Activated CD4-positive, alpha-beta T cell treated with anti-CD3 and anti-CD28 coated beads for 36 hours (primary cell): Measurements from ENCODE around the gene BEND6. TPM values are rescaled to one million over a fixed set of nuclear protein-coding genes. Genes with fewer than 3 reads are reported as not detected.

Experiments
- ATAC-seq: fragments of 200-7000 bp; cut with Tn5 transposase; one replicate; pipeline ENCODE4 v1.10.0; 2021; ENCODE audit warnings: mild to moderate bottlenecking, moderate library complexity
- CTCF ChIA-PET: fragments of 350-600 bp; sonication (Branson Sonifier 250); formaldehyde crosslinking; loops from one replicate; lab custom pipeline; 2021; ENCODE audit warnings: antibody characterized with exemption; lab: Charles Lee
- POLR2A ChIA-PET: fragments of 350-600 bp; sonication (Branson Sonifier 250); formaldehyde crosslinking; loops from one replicate; lab custom pipeline; 2021; ENCODE audit warnings: antibody characterized with exemption, inconsistent platforms; lab: Charles Lee
- DNase-seq: peaks from one replicate; pipeline ENCODE4 v3.0.0-alpha.2; 2020
- H3K27ac Mint-ChIP-seq: one replicate; pipeline ENCODE4 v1.8.0; 2021; ENCODE audit warnings: mixed read lengths
- H3K27me3 Mint-ChIP-seq: one replicate; pipeline ENCODE4 v1.8.0; 2021; ENCODE audit warnings: mixed read lengths
- H3K36me3 Mint-ChIP-seq: one replicate; pipeline ENCODE4 v1.8.0; 2021; ENCODE audit warnings: low read depth, mixed read lengths
- H3K4me1 Mint-ChIP-seq: one replicate; pipeline ENCODE4 v1.8.0; 2021; ENCODE audit warnings: mixed read lengths
- H3K4me3 Mint-ChIP-seq: one replicate; pipeline ENCODE4 v1.8.0; 2021; ENCODE audit warnings: mild to moderate bottlenecking, moderate library complexity, mixed read lengths
- H3K9me3 Mint-ChIP-seq: one replicate; pipeline ENCODE4 v1.8.0; 2021; ENCODE audit warnings: low read depth, mixed read lengths
- intact Hi-C, 2 experiments: fragments of 100-400 bp; cut with DNase I in 1 of 2; cut with micrococcal nuclease in 1 of 2; formaldehyde crosslinking; loops; one replicate each; pipeline versions ENCODE4 v1.14.2 to v1.15.1; 2022 to 2024; cut with DNase I, micrococcal nuclease
- total RNA-seq, 2 experiments: library from RNA; stranded (reverse); gene quantifications; one replicate each; pipeline ENCODE4 v1.2.3, GENCODE V29; 2021

BEND6 gene
- total RNA-seq, 2 experiments from 2014 or later, result not detected

- Mint-ChIP-seq H3K4me3 (no peak overlapping the region), H3K27ac (no peak overlapping the region), H3K4me1 (no peaks in the 10 kb centered on the region), H3K36me3 (no peaks in the 10 kb centered on the region), H3K9me3 (no peaks in the 10 kb centered on the region), H3K27me3 (peaks cover 16% of the 10 kb centered on the region)
- DNase-seq, result no peak
- ATAC-seq, result no peak
- ChIA-PET POLR2A (interaction anchor here (0.7 kb wide), 1 partner anchor 376 kb away, joined by 3 read pairs; no protein-coding TSS in a partner anchor), CTCF (no interaction called here)
- intact Hi-C loops, result loop anchor here in 1 of 2 experiments (5.0 kb wide), 1 partner anchor 40 kb away; no protein-coding TSS in a partner anchor
These were observed 32.3 kb upstream of the BEND6 start for GRCh38 chr6:56922645-56923044.

- Mint-ChIP-seq H3K4me3 (no peak overlapping the region), H3K36me3 (no peaks in the 10 kb centered on the region), H3K4me1 (no peaks in the 10 kb centered on the region), H3K27me3 (peaks cover 17% of the 10 kb centered on the region), H3K9me3 (no peaks in the 10 kb centered on the region), H3K27ac (no peak overlapping the region)
- intact Hi-C loops, result loop anchor here in 1 of 2 experiments (5.0 kb wide), 1 partner anchor 39 kb away; no protein-coding TSS in a partner anchor
- no peak for ATAC-seq
- DNase-seq, result no peak
- ChIA-PET CTCF (no interaction called here), POLR2A (no interaction called here)
These were observed 31.3 kb upstream of the BEND6 start for GRCh38 chr6:56923565-56923964.

- no peak overlapping the region for H3K27ac Mint-ChIP-seq
- H3K9me3 Mint-ChIP-seq, result no peaks in the 10 kb centered on the region
- intact Hi-C loops, result no loop called here
- DNase-seq (no peak), ATAC-seq (no peak)
- POLR2A ChIA-PET, result no interaction called here
- no peaks in the 10 kb centered on the region for H3K36me3 Mint-ChIP-seq
- H3K4me3 Mint-ChIP-seq, result no peak overlapping the region
- H3K4me1 Mint-ChIP-seq, result no peaks in the 10 kb centered on the region
- CTCF ChIA-PET, result interaction anchor here (0.7 to 1.0 kb wide), 3 partner anchors 9 to 29 kb away, joined by 3 to 4 read pairs (median 3); no protein-coding TSS in a partner anchor
- peaks cover 15% of the 10 kb centered on the region for H3K27me3 Mint-ChIP-seq
These were observed 27.1 kb upstream of the BEND6 start for GRCh38 chr6:56927538-56928453.

- H3K9me3 Mint-ChIP-seq, result no peaks in the 10 kb centered on the region
- intact Hi-C loops, result no loop called here
- no peaks in the 10 kb centered on the region for H3K36me3 Mint-ChIP-seq
- H3K4me3 Mint-ChIP-seq, result no peak overlapping the region
- H3K27me3 Mint-ChIP-seq, result peaks cover 11% of the 10 kb centered on the region
- DNase-seq (no peak), ATAC-seq (no peak)
- POLR2A ChIA-PET, result no interaction called here
- no peak overlapping the region for H3K27ac Mint-ChIP-seq
- CTCF ChIA-PET, result interaction anchor here (1.0 to 1.2 kb wide), 2 partner anchors 10 to 24 kb away, joined by 3 read pairs; partner anchors contain the start of gene BEND6
- H3K4me1 Mint-ChIP-seq, result no peaks in the 10 kb centered on the region
These were observed 24.1 kb upstream of the BEND6 start for GRCh38 chr6:56930846-56931245.

GRCh38 chr6:56932910-56933477, 21.9 kb upstream of the BEND6 start:
- H3K9me3 Mint-ChIP-seq, result no peaks in the 10 kb centered on the region
- DNase-seq (no peak), ATAC-seq (no peak)
- CTCF ChIA-PET, result interaction anchor here (0.6 to 1.0 kb wide), 4 partner anchors 19 to 142 kb away, joined by 3 to 6 read pairs (median 3); no protein-coding TSS in a partner anchor
- H3K4me3 Mint-ChIP-seq, result no peak overlapping the region
- POLR2A ChIA-PET, result no interaction called here
- H3K27ac Mint-ChIP-seq, result no peak overlapping the region
- H3K36me3 Mint-ChIP-seq, result no peaks in the 10 kb centered on the region
- H3K27me3 Mint-ChIP-seq, result peaks cover 5% of the 10 kb centered on the region
- H3K4me1 Mint-ChIP-seq, result no peaks in the 10 kb centered on the region
- intact Hi-C loops, result no loop called here

- intact Hi-C loops, result no loop called here
- CTCF ChIA-PET, result interaction anchor here (0.6 to 1.2 kb wide), 2 partner anchors 31 to 32 kb away, joined by 3 read pairs; no protein-coding TSS in a partner anchor
- H3K27me3 Mint-ChIP-seq, result peaks cover 5% of the 10 kb centered on the region
- POLR2A ChIA-PET, result no interaction called here
- no peaks in the 10 kb centered on the region for H3K36me3 Mint-ChIP-seq
- ATAC-seq, result no peak
- DNase-seq, result no peak
- H3K4me3 Mint-ChIP-seq, result no peak overlapping the region
- peaks cover 6% of the 10 kb centered on the region for H3K4me1 Mint-ChIP-seq
- H3K9me3 Mint-ChIP-seq, result no peaks in the 10 kb centered on the region
- no peak overlapping the region for H3K27ac Mint-ChIP-seq
These were observed 21.3 kb upstream of the BEND6 start for GRCh38 chr6:56933650-56934049.

- ChIA-PET POLR2A (no interaction called here), CTCF (interaction anchor here (0.6 to 1.3 kb wide), 3 partner anchors 14 to 266 kb away, joined by 3 read pairs; no protein-coding TSS in a partner anchor)
- intact Hi-C loops, result no loop called here
- ATAC-seq (no peak), DNase-seq (no peak)
- H3K27me3 Mint-ChIP-seq, result peaks cover 5% of the 10 kb centered on the region
- peaks cover 6% of the 10 kb centered on the region for H3K4me1 Mint-ChIP-seq
- H3K4me3 Mint-ChIP-seq, result no peak overlapping the region
- H3K27ac Mint-ChIP-seq, result no peak overlapping the region
- no peaks in the 10 kb centered on the region for H3K36me3 Mint-ChIP-seq
- peaks cover 2% of the 10 kb centered on the region for H3K9me3 Mint-ChIP-seq
These were observed 20.0 kb upstream of the BEND6 start for GRCh38 chr6:56934876-56935275.

- Mint-ChIP-seq H3K4me1 (peaks cover 6% of the 10 kb centered on the region), H3K36me3 (peaks cover 3% of the 10 kb centered on the region), H3K27me3 (peaks cover 9% of the 10 kb centered on the region), H3K27ac (no peak overlapping the region), H3K9me3 (peaks cover 7% of the 10 kb centered on the region), H3K4me3 (no peak overlapping the region)
- ATAC-seq (no peak), DNase-seq (no peak)
- POLR2A ChIA-PET, result no interaction called here
- intact Hi-C loops, result no loop called here
- CTCF ChIA-PET, result interaction anchor here (0.8 to 1.0 kb wide), 2 partner anchors 9 to 188 kb away, joined by 3 to 4 read pairs; no protein-coding TSS in a partner anchor
These were observed 18.4 kb upstream of the BEND6 start for GRCh38 chr6:56936466-56936865.

GRCh38 chr6:56938649-56939191, 16.2 kb upstream of the BEND6 start:
- ATAC-seq, result peak; percentile 85
- intact Hi-C loops, result no loop called here
- H3K27ac Mint-ChIP-seq, result no peak overlapping the region
- peaks cover 3% of the 10 kb centered on the region for H3K36me3 Mint-ChIP-seq
- DNase-seq, result peak; percentile 47
- peaks cover 10% of the 10 kb centered on the region for H3K9me3 Mint-ChIP-seq
- H3K4me3 Mint-ChIP-seq, result no peak overlapping the region
- peaks cover 8% of the 10 kb centered on the region for H3K27me3 Mint-ChIP-seq
- H3K4me1 Mint-ChIP-seq, result peaks cover 6% of the 10 kb centered on the region
- CTCF ChIA-PET, result interaction anchor here (1.3 kb wide), 1 partner anchor 16 kb away, joined by 4 read pairs; the partner anchor contains the start of gene BEND6
- POLR2A ChIA-PET, result no interaction called here

- POLR2A ChIA-PET, result no interaction called here
- H3K4me3 Mint-ChIP-seq, result no peak overlapping the region
- H3K4me1 Mint-ChIP-seq, result peaks cover 6% of the 10 kb centered on the region
- CTCF ChIA-PET, result interaction anchor here (0.8 kb wide), 1 partner anchor 36 kb away, joined by 4 read pairs; no protein-coding TSS in a partner anchor
- peaks cover 12% of the 10 kb centered on the region for H3K27me3 Mint-ChIP-seq
- H3K9me3 Mint-ChIP-seq, result peaks cover 10% of the 10 kb centered on the region
- intact Hi-C loops, result no loop called here
- H3K36me3 Mint-ChIP-seq, result peaks cover 3% of the 10 kb centered on the region
- no peak for DNase-seq
- ATAC-seq, result no peak
- no peak overlapping the region for H3K27ac Mint-ChIP-seq
These were observed 14.4 kb upstream of the BEND6 start for GRCh38 chr6:56940463-56940862.

- ChIA-PET POLR2A (no interaction called here), CTCF (interaction anchor here (0.8 kb wide), 1 partner anchor 36 kb away, joined by 4 read pairs; no protein-coding TSS in a partner anchor)
- Mint-ChIP-seq H3K27ac (no peak overlapping the region), H3K4me1 (peaks cover 6% of the 10 kb centered on the region), H3K27me3 (peaks cover 13% of the 10 kb centered on the region), H3K9me3 (peaks cover 10% of the 10 kb centered on the region), H3K4me3 (no peak overlapping the region), H3K36me3 (peaks cover 3% of the 10 kb centered on the region)
- ATAC-seq (no peak), DNase-seq (no peak)
- intact Hi-C loops, result no loop called here
These were observed 13.9 kb upstream of the BEND6 start for GRCh38 chr6:56940977-56941376.
